Measurements from ENCODE around the gene SLC33A1. TPM values are rescaled to one million over a fixed set of nuclear protein-coding genes. Genes with fewer than 3 reads are reported as not detected.
A peak's percentile ranks its signal among the peaks of the same experiment; 100 is the strongest.

Gene SLC33A1
- total and polyA plus RNA-seq, 4 donors, result 13.8 to 75.2 (median 27.0) TPM

GRCh38 chr3:155890671-155891190 is 36.5 kb upstream of the SLC33A1 start:
- TF ChIP-seq SP1 (IDR thresholded peaks at IDR 0.05) (peak; percentile 45), REST (IDR thresholded peaks at IDR 0.05) (no peak), GABPA (IDR thresholded peaks at IDR 0.05 in 1 of 2, conservative IDR thresholded peaks at IDR 0.05 in 1 of 2) (no peak)
- H3K4me3 ChIP-seq (ENCODE audit: low read depth in 1 of 3, low read length in 3 of 3), result no peak overlapping the region
- H3K27me3 ChIP-seq (ENCODE audit: control insufficient read depth in 4 of 4, insufficient read depth in 4 of 4, low read length in 3 of 4), result no peaks in the 10 kb centered on the region
- H3K36me3 ChIP-seq (ENCODE audit: control insufficient read depth in 4 of 4, insufficient read depth in 3 of 4, low read depth in 1 of 4, low read length in 3 of 4), result peaks cover 0 to 8% (median 2%) of the 10 kb centered on the region in 4 donors
- no peaks in the 10 kb centered on the region for H3K9me3 ChIP-seq (ENCODE audit: control insufficient read depth in 4 of 4, low read length in 3 of 4)
- no peak overlapping the region for H3K27ac ChIP-seq (ENCODE audit: low read depth in 1 of 2, low read length in 2 of 2)
- peak; percentile 46 for DNase-seq (ENCODE audit: low spot score)
- H3K4me1 ChIP-seq (ENCODE audit: control insufficient read depth in 4 of 4, insufficient read depth in 4 of 4, low read length in 3 of 4), result peaks cover 0 to 3% (median 2%) of the 10 kb centered on the region in 4 donors
- 31% methylated on average over 2 of the region's 2 CpGs for WGBS
- no peak overlapping the region for H3K9ac ChIP-seq (ENCODE audit: low read depth in 1 of 2, low read length in 2 of 2)

DNA sequence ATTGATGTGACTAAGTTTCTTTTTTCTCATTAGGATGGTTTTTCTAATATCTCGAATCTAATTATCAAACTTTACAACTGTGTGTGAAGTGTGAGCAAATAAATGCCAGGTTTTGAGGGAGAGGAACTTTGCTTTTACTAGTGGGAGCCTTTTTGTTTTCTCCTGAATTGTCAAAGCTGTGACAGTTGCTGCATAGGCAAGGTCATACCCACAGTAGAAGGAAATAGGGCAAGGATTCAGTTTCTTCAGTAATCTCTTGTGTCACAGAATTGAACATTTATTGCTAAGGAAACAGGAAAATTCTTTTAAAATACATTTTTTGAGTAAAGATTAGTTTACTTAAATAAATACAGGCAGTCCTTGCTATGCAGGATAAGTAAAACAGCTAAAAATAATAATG is 35.7 kb upstream of the SLC33A1 start:
- H3K9me3 ChIP-seq (ENCODE audit: control insufficient read depth in 4 of 4, low read length in 3 of 4), result no peaks in the 10 kb centered on the region
- no peak for DNase-seq (ENCODE audit: low spot score)
- peaks cover 0 to 3% (median 2%) of the 10 kb centered on the region in 4 donors for H3K4me1 ChIP-seq (ENCODE audit: control insufficient read depth in 4 of 4, insufficient read depth in 4 of 4, low read length in 3 of 4)
- H3K27me3 ChIP-seq (ENCODE audit: control insufficient read depth in 4 of 4, insufficient read depth in 4 of 4, low read length in 3 of 4), result no peaks in the 10 kb centered on the region
- 83% methylated on average over 1 of the region's 1 CpG for WGBS
- H3K27ac ChIP-seq (ENCODE audit: low read depth in 1 of 2, low read length in 2 of 2), result no peak overlapping the region
- H3K36me3 ChIP-seq (ENCODE audit: control insufficient read depth in 4 of 4, insufficient read depth in 3 of 4, low read depth in 1 of 4, low read length in 3 of 4), result peaks cover 0 to 8% (median 2%) of the 10 kb centered on the region in 4 donors
- TF ChIP-seq GABPA (IDR thresholded peaks at IDR 0.05 in 1 of 2, conservative IDR thresholded peaks at IDR 0.05 in 1 of 2) (no peak), SP1 (IDR thresholded peaks at IDR 0.05) (no peak), TAF1 (conservative IDR thresholded peaks at IDR 0.05) (no peak)
- H3K9ac ChIP-seq (ENCODE audit: low read depth in 1 of 2, low read length in 2 of 2), result no peak overlapping the region
- H3K4me3 ChIP-seq (ENCODE audit: low read depth in 1 of 3, low read length in 3 of 3), result no peak overlapping the region

DNA sequence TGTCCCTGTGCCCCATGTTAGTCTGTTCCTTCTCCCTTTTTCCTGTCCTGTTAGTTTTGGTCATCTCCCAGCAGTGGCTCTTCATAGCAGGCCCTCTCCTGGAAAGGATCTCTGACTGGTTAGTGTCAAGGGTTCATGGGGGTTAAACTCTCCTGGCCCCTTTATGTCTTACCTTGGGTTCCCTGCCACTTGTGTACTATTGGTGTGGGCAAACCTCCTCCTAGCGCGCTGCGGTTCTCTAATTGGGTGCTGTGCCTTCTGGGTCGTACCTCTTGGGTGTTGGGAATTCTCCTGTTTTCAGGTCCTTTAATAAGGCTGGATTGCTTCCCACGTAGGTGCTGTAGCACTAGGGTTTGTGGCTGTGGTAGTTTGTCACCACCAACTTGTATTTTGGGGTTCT is 35.0 kb upstream of the SLC33A1 start:
- 96% methylated on average over 5 of the region's 5 CpGs for WGBS
- peaks cover 0 to 3% (median 2%) of the 10 kb centered on the region in 4 donors for H3K4me1 ChIP-seq (ENCODE audit: control insufficient read depth in 4 of 4, insufficient read depth in 4 of 4, low read length in 3 of 4)
- no peak overlapping the region for H3K4me3 ChIP-seq (ENCODE audit: low read depth in 1 of 3, low read length in 3 of 3)
- H3K36me3 ChIP-seq (ENCODE audit: control insufficient read depth in 4 of 4, insufficient read depth in 3 of 4, low read depth in 1 of 4, low read length in 3 of 4), result peaks cover 0 to 3% (median 1%) of the 10 kb centered on the region in 4 donors
- TF ChIP-seq YY1 (IDR thresholded peaks at IDR 0.05) (no peak), HNF4A (conservative IDR thresholded peaks at IDR 0.05) (no peak), ZBTB33 (IDR thresholded peaks at IDR 0.05) (no peak), FOXA1 (IDR thresholded peaks at IDR 0.05) (no peak), GABPA (IDR thresholded peaks at IDR 0.05 in 1 of 2, conservative IDR thresholded peaks at IDR 0.05 in 1 of 2) (no peak), ATF3 (IDR thresholded peaks at IDR 0.05) (no peak), TAF1 (conservative IDR thresholded peaks at IDR 0.05) (no peak), MAX (IDR thresholded peaks at IDR 0.05) (no peak), FOXA2 (IDR thresholded peaks at IDR 0.05) (no peak), RXRA (IDR thresholded peaks at IDR 0.05) (no peak)
- no peak overlapping the region for H3K27ac ChIP-seq (ENCODE audit: low read depth in 1 of 2, low read length in 2 of 2)
- DNase-seq (ENCODE audit: low spot score), result peak; percentile 42
- no peak overlapping the region for H3K9ac ChIP-seq (ENCODE audit: low read depth in 1 of 2, low read length in 2 of 2)
- no peaks in the 10 kb centered on the region for H3K27me3 ChIP-seq (ENCODE audit: control insufficient read depth in 4 of 4, insufficient read depth in 4 of 4, low read length in 3 of 4)
- no peaks in the 10 kb centered on the region for H3K9me3 ChIP-seq (ENCODE audit: control insufficient read depth in 4 of 4, low read length in 3 of 4)
